GM18526 (cell line): Measurements from ENCODE around the gene EZH2.

Experiments
- POLR2A ChIP-seq: IDR thresholded peaks from 3 replicates; pipeline ENCODE4 v1.6.1; 2011; ENCODE audit not compliant: insufficient read length; ENCODE audit errors: extremely low read depth

The EZH2 gene

DNA sequence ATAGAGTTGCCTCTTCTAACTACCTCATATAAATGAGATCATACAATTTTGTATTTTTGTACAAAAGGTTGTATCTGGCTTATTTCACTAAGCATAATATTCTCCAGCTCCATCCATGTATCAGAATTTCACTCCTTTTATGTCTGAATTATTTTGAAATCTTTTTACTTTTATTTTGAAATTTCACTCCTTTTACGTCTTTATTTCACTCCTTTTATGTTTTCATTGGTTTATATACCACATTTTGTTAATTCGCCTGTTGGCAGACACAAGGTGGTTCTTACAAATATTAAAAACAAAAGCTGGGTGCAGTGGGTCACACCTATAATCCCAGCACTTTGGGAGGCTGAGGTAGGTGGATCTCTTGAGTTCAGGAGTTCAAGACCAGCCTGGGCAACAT is 5.8 kb downstream of the EZH2 start:
- no peak for TF ChIP-seq POLR2A

DNA sequence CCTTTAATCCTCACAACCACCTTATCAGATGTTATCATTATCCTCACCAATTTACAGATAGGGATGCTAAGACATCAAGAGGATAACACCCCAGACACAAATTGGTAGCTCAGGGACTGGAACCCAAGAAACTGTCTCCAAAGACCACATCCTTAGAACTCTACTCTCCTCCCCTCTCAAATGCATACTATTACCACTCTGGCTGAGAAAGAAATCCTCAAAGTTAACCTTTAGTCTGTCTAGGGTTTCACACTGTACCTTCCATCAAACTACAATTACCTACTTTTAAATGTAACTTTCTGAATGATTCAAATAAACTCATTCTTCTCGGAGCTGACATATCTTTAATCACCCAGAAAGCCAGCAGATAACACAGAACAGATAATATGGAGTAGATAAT is 6.6 kb downstream of the EZH2 start:
- no peak for TF ChIP-seq POLR2A

DNA sequence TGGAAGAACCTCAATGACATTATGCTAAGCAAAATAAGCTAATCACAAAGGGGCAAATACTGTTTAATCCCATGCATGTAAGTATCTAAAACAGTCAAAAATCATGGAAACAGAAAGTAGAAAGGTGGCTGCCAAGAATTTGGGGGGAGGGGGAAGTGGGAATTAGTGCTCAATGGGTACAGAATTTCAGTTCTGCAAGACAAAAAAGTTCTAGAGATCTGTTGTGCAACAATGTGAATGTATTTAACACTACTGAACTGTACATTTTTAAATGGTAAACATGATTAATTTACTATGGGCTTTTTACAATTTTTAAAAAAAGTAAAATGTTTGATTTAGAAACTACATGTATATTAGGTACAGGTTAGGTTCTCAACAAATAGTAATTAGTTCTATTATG is 11.9 kb downstream of the EZH2 start:
- no peak for TF ChIP-seq POLR2A

DNA sequence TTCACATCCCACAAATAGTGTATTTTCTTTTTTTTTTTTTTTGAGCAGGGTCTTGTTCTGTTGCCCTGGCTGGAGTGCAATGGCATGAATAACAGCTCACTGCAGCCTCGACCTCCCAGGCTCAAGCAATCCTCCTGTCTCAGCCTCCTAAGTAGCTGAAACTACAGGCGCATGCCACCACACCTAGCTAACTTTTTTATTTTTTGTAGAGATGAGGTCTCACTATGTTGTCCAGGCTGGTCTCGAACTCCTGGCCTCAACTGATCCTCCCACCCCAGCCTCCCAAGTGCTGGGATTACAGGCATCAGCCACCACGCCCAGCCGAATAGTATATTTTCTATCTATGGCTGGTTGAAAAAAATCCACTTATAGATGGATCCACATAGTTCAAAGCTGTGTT is 12.5 kb downstream of the EZH2 start:
- no peak for TF ChIP-seq POLR2A

DNA sequence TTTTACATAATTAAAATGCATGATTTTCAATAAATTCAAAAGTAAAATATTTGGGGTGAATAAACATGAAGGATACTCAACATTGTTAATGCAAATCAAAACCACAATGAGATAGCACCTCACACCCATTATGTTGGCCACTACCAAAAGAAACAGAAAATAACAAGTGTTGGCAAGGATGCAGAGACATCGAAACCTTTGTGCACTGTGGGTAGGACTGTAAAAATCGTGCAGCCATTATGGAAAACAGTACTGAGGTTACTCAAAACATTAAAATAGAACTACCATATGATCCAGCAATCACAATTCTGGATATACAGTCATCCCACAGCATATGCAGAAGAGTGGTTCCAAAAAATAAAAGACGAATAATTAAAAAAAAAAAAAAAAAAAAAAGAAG is 13.1 kb downstream of the EZH2 start:
- no peak for TF ChIP-seq POLR2A

GRCh38 chr7:148868378-148868674 is 15.8 kb downstream of the EZH2 start:
- no peak for TF ChIP-seq POLR2A

DNA sequence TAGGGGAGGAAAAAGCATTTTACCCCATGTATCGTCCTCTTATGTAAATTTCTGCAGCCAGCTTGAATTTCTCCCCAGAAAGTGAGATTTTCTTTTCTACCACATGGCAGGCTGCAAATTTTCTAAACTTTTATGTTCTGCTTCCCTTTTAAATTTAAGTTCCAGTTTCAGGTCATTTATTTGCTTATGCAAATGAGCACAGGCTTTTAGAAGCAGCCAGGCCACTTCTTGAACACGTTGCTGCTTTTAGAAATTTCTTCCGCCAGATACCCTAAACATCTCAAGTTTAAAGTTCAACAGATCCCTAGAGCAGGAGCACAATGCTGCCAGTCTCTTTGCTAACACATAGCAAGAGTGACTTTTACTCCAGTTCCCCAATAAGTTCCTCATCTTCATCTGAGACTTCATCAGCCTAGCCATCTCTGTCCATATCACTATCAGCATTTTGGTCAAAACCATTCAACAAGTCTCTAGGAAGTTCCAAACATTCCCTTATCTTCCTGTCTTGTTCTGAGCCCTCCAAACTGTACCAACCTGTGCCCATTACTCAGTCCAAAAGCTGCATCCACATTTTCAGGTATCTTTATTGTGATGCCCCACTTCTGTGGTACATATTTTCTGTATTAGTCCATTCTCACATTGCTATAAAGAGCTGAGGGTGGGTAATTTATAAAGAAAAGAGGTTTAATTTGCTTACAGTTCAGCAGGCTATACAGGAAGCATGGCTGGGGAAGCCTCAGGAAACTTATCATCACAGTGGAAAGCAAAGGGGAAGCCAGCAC is 16.3 kb downstream of the EZH2 start:
- no peak for TF ChIP-seq POLR2A

DNA sequence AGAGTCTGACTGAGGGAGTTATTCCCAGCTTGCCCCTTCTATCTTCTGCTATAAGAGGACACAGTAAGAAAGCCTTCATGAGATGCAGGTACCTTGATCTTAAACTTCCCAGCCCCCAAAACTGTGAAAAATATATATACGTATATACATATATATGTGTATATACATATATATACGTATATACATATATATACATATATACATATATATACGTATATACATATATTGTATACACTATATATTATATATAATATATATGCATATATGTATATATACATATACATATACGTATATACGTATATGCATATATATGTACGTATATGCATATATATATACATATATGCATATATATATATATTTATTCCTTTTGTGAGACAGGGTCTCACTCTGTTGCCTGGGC is 17.7 kb downstream of the EZH2 start:
- TF ChIP-seq POLR2A, result no peak

DNA sequence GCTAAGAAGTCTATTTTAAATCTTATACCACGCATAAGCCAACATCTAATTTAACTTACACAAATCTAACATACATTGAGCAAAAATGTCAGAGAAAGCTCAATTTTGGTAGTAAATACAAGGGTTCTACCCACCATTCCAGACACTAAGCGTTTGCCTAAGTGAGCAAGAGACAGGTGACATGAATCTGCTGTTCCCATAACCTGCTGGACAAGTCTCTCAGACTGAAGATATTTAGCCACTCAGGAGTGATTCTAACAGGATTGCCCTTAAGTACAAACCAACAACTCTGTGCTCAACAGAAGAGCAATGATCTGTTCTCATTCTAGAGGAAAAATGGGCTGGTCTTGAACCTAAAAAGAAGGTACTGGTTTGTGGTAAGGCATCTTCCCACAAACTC is 18.8 kb downstream of the EZH2 start:
- no peak for TF ChIP-seq POLR2A

DNA sequence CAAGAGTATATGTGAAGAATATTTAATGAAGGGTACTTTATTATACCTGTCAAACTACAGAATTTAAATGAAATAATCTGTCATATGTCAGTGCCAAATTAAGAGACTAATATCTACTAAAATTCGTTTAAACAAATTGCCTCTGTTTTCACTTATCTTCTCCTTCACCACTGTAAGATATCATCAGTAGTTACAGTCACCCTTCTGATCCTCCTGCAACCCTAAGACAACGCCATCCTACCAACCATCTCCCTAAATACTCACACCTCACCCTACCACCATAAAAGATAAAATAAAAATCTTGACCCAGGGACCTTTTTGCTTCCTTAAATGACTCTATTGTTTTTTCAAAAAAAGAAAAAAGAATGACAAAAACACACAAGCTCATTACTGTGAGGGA is 20.8 kb downstream of the EZH2 start:
- TF ChIP-seq POLR2A, result no peak

- no peak for TF ChIP-seq POLR2A
These were observed 21.6 kb downstream of the EZH2 start for GRCh38 chr7:148862481-148862880.

DNA sequence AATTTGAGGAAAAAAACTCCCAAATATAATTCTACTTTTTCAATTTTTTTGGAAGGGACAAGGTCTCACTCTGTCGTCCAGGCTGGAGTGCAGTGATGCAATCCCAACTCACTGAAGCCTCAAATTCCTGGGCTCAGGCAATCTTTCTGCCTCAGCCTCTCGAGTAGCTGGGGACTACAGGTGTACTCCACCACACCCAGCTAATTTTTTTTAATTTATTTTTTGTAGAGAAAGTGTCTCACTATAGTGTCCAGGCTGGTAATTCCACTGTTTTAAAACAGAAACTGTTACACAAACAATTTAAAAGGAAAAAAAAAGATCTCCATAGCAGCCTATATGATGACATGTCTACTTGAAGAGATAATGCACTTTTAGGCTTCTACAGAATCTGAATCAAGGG is 25.6 kb downstream of the EZH2 start:
- no peak for TF ChIP-seq POLR2A

DNA sequence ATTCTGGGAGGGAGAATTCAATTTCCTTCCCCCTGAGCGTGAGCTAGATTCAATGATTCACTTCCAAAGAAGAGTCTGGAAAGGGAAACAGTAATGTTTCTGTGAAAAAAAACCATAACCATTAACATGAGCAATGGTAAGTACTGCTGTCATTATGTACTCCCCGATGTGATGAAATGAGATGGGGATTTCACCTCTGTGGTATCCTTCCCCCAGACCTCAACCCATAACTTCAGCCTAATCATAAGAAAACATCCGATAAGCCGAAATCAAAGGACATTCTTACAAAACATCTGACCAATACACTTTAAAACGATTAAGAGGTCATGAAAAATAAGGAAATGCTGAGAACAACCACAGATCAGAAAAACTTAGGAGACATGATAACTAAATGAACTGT is 27.2 kb downstream of the EZH2 start:
- TF ChIP-seq POLR2A, result no peak

GRCh38 chr7:148856578-148856881 is 27.6 kb downstream of the EZH2 start:
- TF ChIP-seq POLR2A, result no peak

DNA sequence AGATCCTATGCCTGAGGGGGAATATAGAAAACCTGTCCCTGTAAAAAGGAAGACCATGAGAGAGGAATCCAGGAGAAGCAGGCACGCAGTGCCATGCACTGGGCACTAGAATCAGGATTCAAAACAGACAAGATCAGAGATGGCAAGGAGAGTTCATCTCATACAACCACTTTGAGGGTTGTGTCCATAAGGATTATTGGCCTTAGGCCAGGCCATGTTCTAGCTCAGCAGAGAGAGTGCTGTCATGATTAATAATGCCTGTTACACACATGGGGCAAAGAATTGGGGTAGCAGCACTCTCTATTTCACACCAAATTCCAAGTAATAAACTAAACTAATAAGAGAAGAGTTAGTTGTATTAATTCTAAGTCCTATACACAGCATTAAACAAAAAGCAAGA is 29.1 kb downstream of the EZH2 start:
- no peak for TF ChIP-seq POLR2A

DNA sequence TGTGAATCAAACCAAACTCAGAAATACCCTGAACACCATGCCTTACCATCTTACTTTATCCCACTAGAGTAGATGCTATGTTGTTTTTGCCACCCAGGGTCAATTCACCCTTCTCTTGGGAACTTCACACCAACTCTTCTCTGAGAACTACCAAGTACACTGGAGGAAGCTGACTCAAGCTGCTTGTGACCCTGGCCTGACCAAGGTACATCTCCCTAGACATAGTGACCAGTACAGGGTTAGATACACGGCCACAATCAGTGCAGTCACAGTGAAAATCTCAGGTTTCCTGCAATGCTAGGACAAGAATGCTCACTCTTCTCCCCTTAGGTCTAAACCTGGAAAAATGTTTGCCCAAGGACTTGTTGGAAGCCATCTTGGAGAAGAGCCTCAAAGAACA is 31.8 kb downstream of the EZH2 start:
- TF ChIP-seq POLR2A, result no peak

DNA sequence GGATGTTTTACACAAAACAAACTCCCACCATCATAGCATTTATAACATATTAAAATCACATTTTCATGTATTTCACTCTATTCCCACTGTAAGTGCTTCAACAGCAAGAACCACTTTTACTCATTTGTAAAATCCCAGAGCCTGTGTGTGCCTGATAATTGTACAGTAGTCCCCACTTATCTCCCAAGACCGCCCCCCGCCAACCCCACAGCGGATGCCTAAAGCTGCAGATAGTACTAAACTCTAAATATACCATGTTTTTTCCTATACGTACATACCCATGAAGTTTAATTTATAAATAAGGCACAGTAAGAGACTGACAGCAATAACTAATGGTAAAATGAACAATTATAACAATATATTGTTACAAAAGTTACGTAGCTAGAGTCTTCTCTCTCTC is 33.5 kb downstream of the EZH2 start:
- TF ChIP-seq POLR2A, result no peak
